GM11168 (cell line): ENCODE measurements around the gene DYNLT2B.
"Not testable (repeated sequence)": the region's sequence is repeated elsewhere in the genome, so short reads cannot be mapped to it uniquely, and the experiment has no call there.

ENCODE experiments used
- in situ Hi-C: fragments of 300-500 bp; cut with MboI; formaldehyde crosslinking; loops from one replicate; pipeline ENCODE4 v1.12.0; 2022; ENCODE audit warnings: low sequenced_read_pairs; ENCODE audit not compliant: unreplicated experiment

The DYNLT2B gene

GRCh38 chr3:196275126-196275525, 42.9 kb downstream of the DYNLT2B start:
- in situ Hi-C loops = no loop called here

GRCh38 chr3:196274585-196274984, 43.5 kb downstream of the DYNLT2B start:
- in situ Hi-C loops = no loop called here

GRCh38 chr3:196273655-196274054, 44.4 kb downstream of the DYNLT2B start:
- in situ Hi-C loops = no loop called here

DNA sequence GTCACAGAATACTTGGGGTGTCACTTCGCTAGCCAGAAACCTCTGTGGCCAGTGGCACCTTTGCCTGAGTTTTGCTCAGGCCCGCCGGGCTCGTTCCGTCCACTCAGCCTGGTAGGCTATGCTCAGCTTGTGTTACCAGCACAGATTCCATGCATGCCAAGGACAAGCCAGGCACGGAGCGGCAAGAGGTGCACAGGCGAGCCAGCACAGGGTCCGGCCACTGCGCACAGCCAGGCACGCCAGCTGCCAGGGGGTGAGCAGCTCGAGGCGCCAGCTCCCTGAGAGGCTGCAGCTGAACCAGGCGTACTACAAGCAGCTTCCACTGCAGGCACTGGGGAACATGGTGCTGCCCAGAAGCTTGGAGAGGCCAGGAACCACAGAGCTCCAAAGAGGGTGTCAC, 45.2 kb downstream of the DYNLT2B start:
- in situ Hi-C loops = no loop called here

- in situ Hi-C loops = no loop called here
These were observed 47.5 kb downstream of the DYNLT2B start for GRCh38 chr3:196270499-196270898.

DNA sequence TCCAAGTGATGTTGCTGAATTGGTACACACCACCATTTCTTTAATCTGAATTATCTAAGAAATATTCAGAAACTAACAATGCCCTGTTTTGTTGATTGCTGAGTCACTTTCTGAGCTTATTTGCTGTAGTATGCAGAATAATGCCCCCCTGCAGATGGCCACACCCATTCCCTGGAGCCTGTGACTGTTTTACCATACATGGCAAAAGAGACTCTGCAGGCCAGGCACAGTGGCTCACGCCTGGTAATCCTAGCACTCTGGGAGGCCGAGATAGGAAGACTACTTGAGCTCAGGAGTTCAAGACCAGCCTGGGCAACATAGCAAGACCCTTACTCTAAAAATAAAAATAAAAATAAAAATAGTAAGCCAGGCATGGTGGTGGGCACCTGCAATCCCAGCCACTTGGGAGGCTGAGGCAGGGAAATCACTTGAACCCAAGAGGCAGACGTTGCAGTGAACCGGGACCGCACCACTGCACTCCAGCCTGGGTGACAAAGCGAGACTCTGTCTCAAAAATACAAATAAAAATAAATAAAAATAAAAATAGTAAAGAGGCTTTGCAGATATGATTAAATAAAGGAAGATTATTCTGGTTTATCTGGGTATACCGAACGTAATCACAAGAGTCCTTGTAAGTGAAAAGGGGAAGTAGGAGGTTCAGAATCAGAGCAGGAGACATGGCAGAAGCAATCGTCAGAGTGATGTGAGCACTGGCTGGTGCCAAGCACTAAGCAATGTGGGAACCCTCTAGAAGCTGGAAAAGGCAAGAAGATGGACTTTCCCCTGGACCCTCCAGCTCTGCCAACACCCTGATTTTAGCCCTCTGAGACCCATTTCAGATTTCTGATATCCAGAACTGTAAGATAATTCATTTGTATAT, 49.5 kb downstream of the DYNLT2B start:
- in situ Hi-C loops = no loop called here

GRCh38 chr3:196263819-196264218, 54.2 kb downstream of the DYNLT2B start:
- in situ Hi-C loops = no loop called here

DNA sequence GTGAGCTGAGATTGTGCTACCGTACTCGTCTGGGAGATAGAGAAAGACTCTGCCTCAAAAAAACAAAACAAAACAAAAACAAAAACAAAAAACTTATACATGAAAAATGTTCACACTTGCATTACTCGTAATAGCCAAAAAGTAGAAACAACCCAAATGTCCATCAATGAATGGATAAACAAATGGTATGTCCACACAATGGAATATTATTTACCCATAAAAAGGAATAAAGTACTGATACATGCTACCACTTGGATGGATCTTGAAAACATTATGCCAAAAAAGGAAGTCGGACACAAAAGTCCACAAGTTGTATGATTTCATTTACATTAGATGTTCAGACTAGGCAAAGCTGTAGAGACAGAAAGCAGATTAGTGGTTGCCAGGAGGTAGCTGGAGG, 57.3 kb downstream of the DYNLT2B start:
- in situ Hi-C loops = no loop called here

DNA sequence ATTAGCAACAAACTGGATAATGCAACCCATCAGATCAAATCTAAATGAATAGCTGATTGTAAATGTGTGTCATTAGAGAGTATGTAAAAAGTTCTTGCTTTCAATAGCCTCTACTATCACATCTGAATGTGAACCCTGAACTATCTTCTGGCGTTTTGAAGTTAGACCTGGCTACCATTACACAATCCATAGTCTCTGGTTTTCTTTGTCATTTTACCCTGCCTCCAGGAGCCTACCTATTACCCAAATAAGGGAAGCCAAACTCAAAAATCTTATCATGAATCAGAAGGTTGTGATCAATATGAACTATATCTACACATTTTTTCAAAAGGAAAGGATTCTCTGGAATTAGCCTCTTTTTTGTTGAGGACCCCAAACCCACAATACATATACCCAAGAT, 62.3 kb downstream of the DYNLT2B start:
- in situ Hi-C loops = loop anchor here (10.0 kb wide), 1 partner anchor 199 kb away; no protein-coding TSS in a partner anchor

DNA sequence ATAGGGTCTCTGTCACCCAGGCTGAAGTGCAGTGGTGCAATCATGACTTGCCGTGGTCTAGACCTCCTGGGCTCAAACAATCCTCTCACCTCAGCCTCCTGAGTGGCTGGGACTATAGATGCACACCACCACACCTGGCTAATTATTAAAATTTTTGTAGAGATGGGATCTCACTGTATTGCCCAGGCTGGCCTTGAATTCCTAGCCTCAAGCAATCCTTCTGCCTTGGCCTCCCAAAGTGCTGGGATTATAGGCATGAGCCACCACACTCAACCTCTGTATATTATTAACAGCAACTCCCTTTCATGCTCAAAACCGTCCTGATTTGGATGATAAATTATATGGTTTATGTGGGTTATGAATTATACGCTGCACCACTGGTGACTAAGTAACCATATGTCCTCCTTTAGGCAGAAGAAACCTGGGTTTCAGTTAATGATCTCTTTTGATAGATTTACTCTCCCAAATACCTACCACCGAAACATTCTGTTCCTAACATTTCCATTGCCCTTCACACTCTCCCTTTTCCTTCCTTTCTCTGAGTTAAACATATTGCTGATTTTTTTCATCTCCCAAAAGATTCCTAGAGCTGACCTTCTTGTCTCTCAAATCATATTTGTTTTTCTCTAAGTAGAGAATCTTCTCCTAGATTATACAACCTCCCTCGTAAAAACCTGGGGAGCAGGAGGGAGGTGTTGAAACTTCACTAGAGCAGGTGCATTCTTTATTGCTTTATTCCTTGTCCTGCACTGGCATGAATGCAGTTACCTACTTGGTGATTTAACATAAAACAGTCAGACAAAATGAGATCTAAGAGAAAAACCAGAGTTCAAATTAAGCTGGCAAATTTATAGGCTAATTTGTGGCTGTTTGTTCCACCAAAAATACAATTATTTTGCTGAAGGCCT, 63.4 kb downstream of the DYNLT2B start:
- in situ Hi-C loops = loop anchor here (10.0 kb wide), 1 partner anchor 200 kb away; no protein-coding TSS in a partner anchor

DNA sequence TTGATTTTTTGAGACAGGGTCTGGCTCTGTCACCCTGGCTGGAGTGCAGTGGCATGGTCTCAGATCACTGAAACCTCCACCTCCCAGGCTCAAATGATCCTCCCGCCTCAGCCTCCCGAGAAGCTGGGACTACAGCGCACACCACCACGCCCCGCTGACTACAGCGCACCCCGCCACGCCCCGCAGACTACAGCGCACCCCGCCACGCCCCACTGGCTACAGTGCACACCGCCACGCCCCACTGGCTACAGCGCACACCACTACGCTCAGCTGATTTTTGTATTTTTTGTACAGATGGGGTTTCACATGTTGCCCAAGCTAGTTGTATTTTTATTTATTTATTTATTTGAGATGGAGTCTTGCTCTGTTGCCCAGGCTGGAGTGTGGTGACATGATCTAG, 66.1 kb downstream of the DYNLT2B start:
- in situ Hi-C loops = loop anchor here (10.0 kb wide), 1 partner anchor 203 kb away; no protein-coding TSS in a partner anchor

DNA sequence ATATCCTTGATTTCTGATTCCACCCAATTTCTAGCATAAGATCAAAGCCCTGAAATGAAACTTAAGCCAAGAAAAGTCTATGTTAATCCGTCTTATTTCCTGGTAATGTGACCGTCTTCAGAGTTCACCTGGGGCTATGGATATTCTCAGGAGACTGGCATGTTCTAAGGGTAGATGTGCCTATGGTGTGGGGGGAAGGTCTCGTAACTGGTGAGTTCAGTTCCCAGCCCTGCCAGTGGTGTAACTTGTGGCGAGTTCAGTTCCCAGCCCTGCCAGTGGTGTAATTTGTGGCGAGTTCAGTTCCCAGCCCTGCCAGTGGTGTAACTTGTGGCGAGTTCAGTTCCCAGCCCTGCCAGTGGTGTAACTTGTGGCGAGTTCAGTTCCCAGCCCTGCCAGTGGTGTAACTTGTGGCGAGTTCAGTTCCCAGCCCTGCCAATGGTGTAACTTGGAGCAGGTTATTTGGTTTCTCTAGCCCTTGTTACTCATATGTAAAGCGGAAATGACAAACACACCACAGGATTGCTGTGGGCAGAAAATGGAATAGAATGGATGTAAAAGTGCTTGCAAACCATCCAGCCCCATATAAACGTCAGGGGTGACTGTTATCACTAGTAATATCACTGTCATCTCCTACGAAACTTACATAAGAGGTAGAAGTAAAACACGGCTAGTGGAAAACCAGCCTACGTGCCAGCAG, 71.3 kb downstream of the DYNLT2B start:
- in situ Hi-C loops = no loop called here

DNA sequence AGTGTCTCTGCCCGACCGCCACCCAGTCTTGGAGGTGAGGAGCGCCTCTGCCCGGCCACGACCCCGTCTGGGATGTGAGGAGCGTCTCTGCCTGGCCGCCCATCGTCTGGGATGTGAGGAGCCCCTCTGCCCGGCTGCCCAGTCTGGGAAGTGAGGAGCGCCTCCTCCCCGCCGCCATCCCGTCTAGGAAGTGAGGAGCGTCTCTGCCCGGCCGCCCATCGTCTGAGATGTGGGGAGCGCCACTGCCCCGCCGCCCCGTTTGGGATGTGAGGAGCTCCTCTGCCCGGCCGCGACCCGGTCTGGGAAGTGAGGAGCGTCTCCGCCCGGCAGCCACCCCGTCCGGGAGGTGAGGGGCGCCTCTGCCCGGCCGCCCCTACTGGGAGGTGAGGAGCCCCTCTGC, 73.9 kb downstream of the DYNLT2B start:
- in situ Hi-C loops = not testable (repeated sequence)

DNA sequence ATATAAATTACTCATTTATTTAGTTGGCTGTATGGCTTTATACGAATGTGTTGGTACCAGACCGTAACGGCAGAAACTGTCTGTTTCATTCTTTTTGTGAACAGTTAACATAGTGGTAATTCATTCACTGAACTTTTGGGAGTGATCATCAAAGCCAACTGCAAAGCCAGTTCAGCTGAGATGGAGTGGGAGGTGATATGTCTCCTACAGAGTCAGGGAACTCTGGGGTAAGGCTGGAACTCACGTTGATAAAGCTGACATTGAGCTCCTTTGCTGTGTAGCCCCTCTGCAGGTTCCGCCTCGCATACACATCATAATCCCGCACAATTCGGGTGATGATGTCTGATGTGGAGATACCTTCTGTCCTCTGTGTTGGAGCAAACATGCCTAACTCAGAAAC, 76.3 kb downstream of the DYNLT2B start:
- in situ Hi-C loops = no loop called here
